Measurements from ENCODE around the gene FBXO10.
"Not testable (repeated sequence)": the region's sequence is repeated elsewhere in the genome, so short reads cannot be mapped to it uniquely, and the experiment has no call there.

FBXO10 gene

GRCh38 chr9:37473982-37474381 is 102.2 kb downstream of the FBXO10 start:
- DNase-seq: not testable (repeated sequence)

- no peak for DNase-seq
Observed at GRCh38 chr9:37471942-37472684, 104.1 kb downstream of the FBXO10 start.

GRCh38 chr9:37468620-37469019 is 107.6 kb downstream of the FBXO10 start:
- DNase-seq: no peak

GRCh38 chr9:37467530-37467929 is 108.7 kb downstream of the FBXO10 start:
- DNase-seq: not testable (repeated sequence)

DNA sequence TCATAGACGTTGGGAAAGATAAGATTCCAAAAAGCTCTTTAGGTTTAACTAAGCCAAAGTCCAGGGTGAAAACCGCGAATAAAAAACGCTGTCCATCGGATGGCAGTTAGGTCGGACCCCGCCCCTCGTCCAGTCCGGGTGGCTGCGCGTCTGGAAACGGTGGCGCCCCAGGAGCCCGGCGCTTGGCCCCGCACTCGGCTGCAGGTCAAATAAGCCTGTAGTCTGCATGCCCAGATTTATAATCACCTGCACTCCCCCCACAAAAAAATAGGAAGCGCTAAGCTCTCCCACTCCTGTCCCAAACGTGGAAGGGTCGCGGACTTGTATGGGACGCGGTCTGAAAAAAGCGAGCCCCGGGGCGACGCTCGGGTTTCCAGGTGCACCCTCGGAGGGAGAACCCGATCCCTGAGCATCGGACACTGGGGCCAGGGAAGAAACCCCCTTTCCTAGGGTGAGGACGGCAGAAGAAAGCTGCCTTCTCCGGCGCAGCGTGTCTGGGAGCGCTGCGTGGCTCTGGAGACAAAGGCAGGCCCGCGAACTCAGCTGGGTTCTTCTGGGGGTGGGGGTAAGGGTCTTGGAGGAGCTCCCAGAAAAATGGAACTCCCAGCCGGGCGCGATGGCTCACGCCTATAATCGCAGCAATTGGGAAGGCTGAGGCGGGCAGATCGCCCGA is 110.0 kb downstream of the FBXO10 start:
- DNase-seq: peak; percentile 7

- DNase-seq: peak; percentile 98
Observed at GRCh38 chr9:37465249-37466036, 110.7 kb downstream of the FBXO10 start, which contains the start of gene ZBTB5. Gene ZBTB5 (minus strand): TSS chr9:37465450. CDS start chr9:37442551, 22,899 bp downstream.

- peak; percentile 80 for DNase-seq
Observed at GRCh38 chr9:37464426-37465248, 111.5 kb downstream of the FBXO10 start.

- no peak for DNase-seq
Observed at GRCh38 chr9:37464006-37464405, 112.2 kb downstream of the FBXO10 start.

Measured in activated CD4-positive, alpha-beta T cell treated with anti-CD3 and anti-CD28 coated beads, Interleukin-2, amount 50 U/mL, for 1 hour (primary cell).